Mesendoderm (in vitro differentiated cells): ENCODE data around the gene RALGAPA2.

Experiments
- DNase-seq: peaks from one replicate; pipeline ENCODE4 v3.0.0; 2013
- H2AK5ac ChIP-seq: 2 replicates; pipeline ENCODE4 v1.6.1; 2013; ENCODE audit warnings: low read length, inconsistent platforms
- H2BK120ac ChIP-seq: 2 replicates; pipeline ENCODE4 v1.6.1; 2013; ENCODE audit warnings: low read depth, mild to moderate bottlenecking, low read length, moderate library complexity, mixed read lengths
- H2BK15ac ChIP-seq: replicated peaks from 2 replicates; pipeline ENCODE4 v1.6.1; 2013; ENCODE audit warnings: low read depth, mild to moderate bottlenecking, moderate library complexity
- H2BK5ac ChIP-seq: 2 replicates; pipeline ENCODE4 v1.6.1; 2013; ENCODE audit warnings: low read length, inconsistent platforms
- H3K18ac ChIP-seq: 2 replicates; pipeline ENCODE4 v1.6.1; 2013; ENCODE audit warnings: mild to moderate bottlenecking, low read length, mixed read lengths
- H3K23ac ChIP-seq: one replicate; pipeline ENCODE4 v1.6.1; 2013; ENCODE audit warnings: low read length
- H3K27ac ChIP-seq: 2 replicates; pipeline ENCODE4 v1.5.1; 2013; ENCODE audit warnings: low read depth, mild to moderate bottlenecking, inconsistent platforms, low read length, moderate library complexity
- H3K27me3 ChIP-seq: 2 replicates; pipeline ENCODE4 v1.6.1; 2013; ENCODE audit warnings: low read length, control low read depth, mild to moderate bottlenecking, inconsistent platforms; ENCODE audit not compliant: insufficient read depth, poor library complexity
- H3K36me3 ChIP-seq: 2 replicates; pipeline ENCODE4 v1.6.1; 2013; ENCODE audit warnings: low read length, inconsistent platforms; ENCODE audit not compliant: control insufficient read depth, insufficient read depth
- H3K4ac ChIP-seq: one replicate; pipeline ENCODE4 v1.6.1; 2013; ENCODE audit warnings: low read depth, mild to moderate bottlenecking, low read length, moderate library complexity
- H3K4me1 ChIP-seq: 2 replicates; pipeline ENCODE4 v1.6.1; 2013; ENCODE audit warnings: low read depth, low read length, inconsistent platforms; ENCODE audit not compliant: control insufficient read depth
- H3K4me2 ChIP-seq: 2 replicates; pipeline ENCODE4 v1.6.1; 2013; ENCODE audit warnings: low read length
- H3K4me3 ChIP-seq: 2 replicates; pipeline ENCODE4 v1.5.1; 2013; ENCODE audit warnings: mild to moderate bottlenecking, low read length
- H3K56ac ChIP-seq: one replicate; pipeline ENCODE4 v1.6.1; 2013; ENCODE audit warnings: low read length
- H3K79me1 ChIP-seq: 2 replicates; pipeline ENCODE4 v1.6.1; 2013; ENCODE audit warnings: low read length, inconsistent platforms
- H3K79me2 ChIP-seq: 2 replicates; pipeline ENCODE4 v1.6.1; 2013; ENCODE audit warnings: mild to moderate bottlenecking, low read length; ENCODE audit not compliant: control insufficient read depth, insufficient read depth
- H3K9ac ChIP-seq: 2 replicates; pipeline ENCODE4 v1.6.1; 2013; ENCODE audit warnings: low read length, inconsistent platforms
- H4K5ac ChIP-seq: one replicate; pipeline ENCODE4 v1.6.1; 2013; ENCODE audit warnings: low read length
- H4K8ac ChIP-seq: one replicate; pipeline ENCODE4 v1.6.1; 2013; ENCODE audit warnings: low read depth, mild to moderate bottlenecking, control low read depth, low read length, moderate library complexity
- WGBS: extraction: QIAGEN DNeasy Blood & Tissue Kit; methylation state at CpG from one replicate; pipeline ENCODE4 v1.1.7; 2013; ENCODE audit warnings: low lambda C conversion rate, missing lambda C conversion rate; ENCODE audit not compliant: insufficient coverage; ENCODE audit errors: extremely low coverage; 5-methylcytosine and 5-hydroxymethylcytosine counted together

Gene RALGAPA2

DNA sequence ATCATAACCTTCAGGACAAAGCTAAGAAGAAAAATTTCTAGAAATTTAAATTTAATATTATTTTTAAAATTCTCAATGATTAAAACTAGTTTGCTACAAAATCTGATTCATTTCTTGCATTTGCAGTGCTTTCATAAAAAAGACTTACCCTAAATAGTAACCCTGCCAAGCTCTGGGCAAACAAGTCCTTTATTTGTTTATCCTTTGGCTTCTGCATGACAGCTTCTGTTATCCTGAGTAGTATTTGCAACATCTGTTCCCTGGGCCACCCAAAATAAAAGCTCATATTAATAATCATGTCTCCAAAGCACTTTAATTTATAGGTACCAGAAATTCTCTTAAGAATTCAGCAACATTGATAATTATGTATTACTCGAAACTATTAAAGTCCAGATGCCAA is 101.3 kb downstream of the RALGAPA2 start:
- Histone ChIP-seq H4K8ac (no peak overlapping the region), H2BK5ac (no peak overlapping the region)

DNA sequence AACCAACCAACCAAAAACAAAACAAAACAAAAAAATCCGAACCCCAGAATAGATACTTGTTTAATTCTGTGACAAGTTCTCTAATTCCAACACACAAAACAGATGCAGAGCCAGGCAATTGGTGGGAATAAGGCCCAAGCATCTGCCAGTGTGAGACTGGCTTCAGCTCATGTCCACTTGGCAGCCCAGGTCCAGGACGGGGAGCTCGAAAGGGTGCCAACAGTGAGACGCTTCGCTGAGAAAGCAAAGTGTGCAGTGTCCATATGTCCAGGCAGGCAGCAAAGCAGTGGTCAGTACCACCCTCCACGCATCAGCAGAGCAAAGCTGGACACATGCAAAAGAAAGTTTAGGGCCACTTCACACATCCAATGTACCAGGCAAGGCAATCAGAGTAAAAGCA is 102.9 kb downstream of the RALGAPA2 start:
- WGBS, result no CpG with 5 or more reads among the region's 6 CpGs
- Histone ChIP-seq H2BK5ac (no peak overlapping the region), H3K4me2 (no peak overlapping the region), H3K4ac (no peak overlapping the region), H3K23ac (no peak overlapping the region), H3K18ac (no peak overlapping the region), H3K79me1 (no peaks in the 10 kb centered on the region), H3K9ac (no peak overlapping the region), H4K8ac (no peak overlapping the region), H2AK5ac (no peak overlapping the region), H3K27ac (no peak overlapping the region), H2BK120ac (no peak overlapping the region), H3K79me2 (no peaks in the 10 kb centered on the region), H4K5ac (no peak overlapping the region), H3K4me1 (no peaks in the 10 kb centered on the region), H3K4me3 (no peak overlapping the region), H2BK15ac (no peak overlapping the region), H3K36me3 (no peaks in the 10 kb centered on the region), H3K27me3 (no peaks in the 10 kb centered on the region), H3K56ac (no peak overlapping the region)
- DNase-seq, result no peak

More for the DNA sequence above, 101.3 kb downstream of the RALGAPA2 start:
- H3K4me1 ChIP-seq, result no peaks in the 10 kb centered on the region
- H3K4ac ChIP-seq, result no peak overlapping the region
- H3K4me3 ChIP-seq, result no peak overlapping the region
- H3K4me2 ChIP-seq, result no peak overlapping the region
- no peaks in the 10 kb centered on the region for H3K36me3 ChIP-seq
- no CpG with 5 or more reads among the region's 1 CpG for whole genome bisulfite sequencing
- H3K18ac ChIP-seq, result no peak overlapping the region
- DNase-seq, result no peak
- no peak overlapping the region for H4K5ac ChIP-seq
- no peaks in the 10 kb centered on the region for H3K79me2 ChIP-seq
- no peaks in the 10 kb centered on the region for H3K27me3 ChIP-seq
- no peak overlapping the region for H2BK15ac ChIP-seq
- H3K27ac ChIP-seq, result no peak overlapping the region
- no peak overlapping the region for H2BK120ac ChIP-seq
- H3K9ac ChIP-seq, result no peak overlapping the region
- no peak overlapping the region for H2AK5ac ChIP-seq
- H3K56ac ChIP-seq, result no peak overlapping the region
- H3K79me1 ChIP-seq, result no peaks in the 10 kb centered on the region
- no peak overlapping the region for H3K23ac ChIP-seq

DNA sequence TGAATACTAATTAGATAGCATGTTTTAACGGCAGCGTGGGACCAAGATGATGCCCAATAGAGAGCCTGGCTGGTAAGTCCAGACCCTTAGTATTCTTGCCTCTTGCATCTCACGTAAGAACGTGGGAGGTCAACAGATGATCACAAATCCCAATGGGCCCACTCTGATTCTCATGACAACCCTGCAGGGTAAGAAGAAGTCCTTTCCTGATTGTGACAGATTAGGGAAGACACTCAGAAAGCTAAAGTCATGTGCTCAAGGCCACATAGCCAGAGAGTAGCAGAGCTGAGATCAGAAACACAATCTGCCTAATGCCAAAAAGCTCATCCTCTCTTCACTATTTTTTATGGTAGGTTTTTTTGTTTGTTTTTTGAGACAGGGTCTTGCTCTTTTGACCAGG is 103.8 kb downstream of the RALGAPA2 start:
- no peak overlapping the region for H4K5ac ChIP-seq
- no peak overlapping the region for H2AK5ac ChIP-seq
- H3K27me3 ChIP-seq, result no peaks in the 10 kb centered on the region
- H3K27ac ChIP-seq, result no peak overlapping the region
- peak; percentile 17 for DNase-seq
- no peak overlapping the region for H3K4ac ChIP-seq
- H3K4me2 ChIP-seq, result no peak overlapping the region
- H3K9ac ChIP-seq, result no peak overlapping the region
- no peaks in the 10 kb centered on the region for H3K79me1 ChIP-seq
- no peak overlapping the region for H2BK5ac ChIP-seq
- H3K18ac ChIP-seq, result no peak overlapping the region
- H3K4me1 ChIP-seq, result no peaks in the 10 kb centered on the region
- H3K56ac ChIP-seq, result no peak overlapping the region
- H2BK120ac ChIP-seq, result no peak overlapping the region
- no peak overlapping the region for H3K23ac ChIP-seq
- no peak overlapping the region for H2BK15ac ChIP-seq
- no peak overlapping the region for H4K8ac ChIP-seq
- H3K4me3 ChIP-seq, result no peak overlapping the region
- no CpG with 5 or more reads among the region's 4 CpGs for WGBS
- no peaks in the 10 kb centered on the region for H3K36me3 ChIP-seq
- H3K79me2 ChIP-seq, result no peaks in the 10 kb centered on the region

GRCh38 chr20:20608041-20608440 is 104.4 kb downstream of the RALGAPA2 start:
- Histone ChIP-seq H2BK15ac (no peak overlapping the region), H2BK5ac (no peak overlapping the region), H3K18ac (no peak overlapping the region), H3K79me1 (no peaks in the 10 kb centered on the region), H3K27ac (no peak overlapping the region), H3K79me2 (no peaks in the 10 kb centered on the region), H3K4me2 (no peak overlapping the region), H4K5ac (no peak overlapping the region), H3K23ac (no peak overlapping the region), H3K27me3 (no peaks in the 10 kb centered on the region), H3K9ac (no peak overlapping the region), H3K4ac (no peak overlapping the region), H3K36me3 (no peaks in the 10 kb centered on the region), H4K8ac (no peak overlapping the region), H3K4me1 (no peaks in the 10 kb centered on the region), H2AK5ac (no peak overlapping the region), H3K56ac (no peak overlapping the region), H3K4me3 (no peak overlapping the region), H2BK120ac (no peak overlapping the region)
- no CpG with 5 or more reads among the region's 1 CpG for WGBS
- no peak for DNase-seq

GRCh38 chr20:20606881-20607280 is 105.6 kb downstream of the RALGAPA2 start:
- H2BK5ac ChIP-seq, result no peak overlapping the region
- H4K8ac ChIP-seq, result no peak overlapping the region
- no peaks in the 10 kb centered on the region for H3K79me2 ChIP-seq
- H3K4me3 ChIP-seq, result no peak overlapping the region
- no peaks in the 10 kb centered on the region for H3K4me1 ChIP-seq
- H2AK5ac ChIP-seq, result no peak overlapping the region
- no CpG with 5 or more reads among the region's 1 CpG for WGBS
- H3K27ac ChIP-seq, result no peak overlapping the region
- H3K9ac ChIP-seq, result no peak overlapping the region
- H3K4me2 ChIP-seq, result no peak overlapping the region
- DNase-seq, result no peak
- no peak overlapping the region for H3K23ac ChIP-seq
- no peaks in the 10 kb centered on the region for H3K27me3 ChIP-seq
- no peak overlapping the region for H3K4ac ChIP-seq
- H3K56ac ChIP-seq, result no peak overlapping the region
- no peak overlapping the region for H2BK15ac ChIP-seq
- H3K36me3 ChIP-seq, result no peaks in the 10 kb centered on the region
- H3K18ac ChIP-seq, result no peak overlapping the region
- no peak overlapping the region for H2BK120ac ChIP-seq
- H3K79me1 ChIP-seq, result no peaks in the 10 kb centered on the region
- H4K5ac ChIP-seq, result no peak overlapping the region

- H3K27me3 ChIP-seq, result no peaks in the 10 kb centered on the region
- H4K5ac ChIP-seq, result no peak overlapping the region
- no peak overlapping the region for H2BK5ac ChIP-seq
- H4K8ac ChIP-seq, result no peak overlapping the region
- no peak overlapping the region for H2AK5ac ChIP-seq
- no peaks in the 10 kb centered on the region for H3K79me2 ChIP-seq
- no peaks in the 10 kb centered on the region for H3K36me3 ChIP-seq
- H3K23ac ChIP-seq, result no peak overlapping the region
- H3K4ac ChIP-seq, result no peak overlapping the region
- no peak overlapping the region for H3K4me3 ChIP-seq
- H2BK120ac ChIP-seq, result no peak overlapping the region
- H3K9ac ChIP-seq, result no peak overlapping the region
- no peak overlapping the region for H2BK15ac ChIP-seq
- 100% methylated on average over 1 of the region's 3 CpGs for WGBS
- no peak overlapping the region for H3K4me2 ChIP-seq
- no peaks in the 10 kb centered on the region for H3K79me1 ChIP-seq
- H3K56ac ChIP-seq, result no peak overlapping the region
- H3K27ac ChIP-seq, result no peak overlapping the region
- no peaks in the 10 kb centered on the region for H3K4me1 ChIP-seq
- no peak for DNase-seq
- no peak overlapping the region for H3K18ac ChIP-seq
Observed at GRCh38 chr20:20606050-20606449, 106.4 kb downstream of the RALGAPA2 start.
